NOMO-1 treated with dmso at 0.1 percent for 144 hours (cell line): ENCODE data around the gene CHTF18.
A peak's percentile ranks its signal among the peaks of the same experiment; 100 is the strongest.
"Not testable (repeated sequence)": the region's sequence is repeated elsewhere in the genome, so short reads cannot be mapped to it uniquely, and the experiment has no call there.

Experiments used
- DNase-seq: peaks from one replicate; lab custom pipeline; 2025; ENCODE audit not compliant: unreplicated experiment; lab: John Stamatoyannopoulos, UW

CHTF18 gene

DNA sequence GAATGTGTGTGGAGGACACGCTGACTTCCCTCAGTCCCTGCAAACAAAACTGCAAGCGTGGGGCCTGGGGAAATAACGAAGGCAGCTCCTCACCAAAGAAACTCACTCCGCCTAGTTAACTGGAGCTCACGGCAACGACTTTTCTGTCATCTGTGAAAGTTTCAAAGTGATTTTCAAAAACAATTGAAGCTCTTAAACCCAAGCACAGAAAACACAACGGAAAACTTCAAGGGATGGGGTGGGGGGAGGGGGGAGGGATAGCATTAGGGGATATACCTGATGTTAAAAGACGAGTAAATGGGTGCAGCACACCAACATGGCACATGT lies 15.3 kb downstream of the CHTF18 start:
- DNase-seq = no peak

- DNase-seq = no peak
These were observed 16.0 kb downstream of the CHTF18 start for GRCh38 chr16:804193-805048.

DNA sequence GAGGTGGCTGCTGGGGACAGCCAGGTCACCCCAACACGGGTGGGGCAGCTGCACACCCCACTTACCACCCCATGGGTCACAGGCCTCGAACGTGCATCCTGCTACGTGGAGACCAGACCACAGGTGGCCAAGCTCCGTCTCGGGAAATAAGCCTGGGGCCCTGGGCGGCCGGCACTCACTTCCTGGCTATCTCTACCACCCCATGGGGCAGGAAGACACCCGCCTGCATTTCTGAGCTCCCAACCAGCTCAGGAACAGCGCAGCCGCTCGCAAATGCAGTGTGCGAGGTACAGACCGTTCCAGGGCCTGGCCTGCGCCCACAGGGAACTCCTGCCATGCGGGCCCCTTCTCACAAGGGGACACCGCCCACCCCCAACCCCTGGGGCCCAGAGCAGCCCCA lies 17.1 kb downstream of the CHTF18 start:
- no peak for DNase-seq

GRCh38 chr16:807347-808084 lies 19.1 kb downstream of the CHTF18 start:
- DNase-seq = peak; percentile 90

DNA sequence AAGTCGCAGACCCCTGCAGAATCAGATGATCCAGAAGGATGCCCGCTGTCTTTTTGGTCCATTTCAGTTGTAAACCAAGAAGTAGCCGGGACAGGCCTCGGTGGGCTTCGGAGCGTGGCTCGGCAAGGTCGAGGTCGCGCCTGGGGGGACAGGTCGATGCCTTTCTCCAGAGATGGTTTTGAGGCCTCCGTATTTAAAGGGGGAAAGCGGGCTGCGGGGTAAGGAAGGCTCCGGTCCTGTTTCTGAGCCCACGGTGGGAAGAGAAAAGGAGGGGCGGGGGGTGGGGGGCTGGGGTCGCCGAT lies 19.6 kb downstream of the CHTF18 start:
- no peak for DNase-seq

DNA sequence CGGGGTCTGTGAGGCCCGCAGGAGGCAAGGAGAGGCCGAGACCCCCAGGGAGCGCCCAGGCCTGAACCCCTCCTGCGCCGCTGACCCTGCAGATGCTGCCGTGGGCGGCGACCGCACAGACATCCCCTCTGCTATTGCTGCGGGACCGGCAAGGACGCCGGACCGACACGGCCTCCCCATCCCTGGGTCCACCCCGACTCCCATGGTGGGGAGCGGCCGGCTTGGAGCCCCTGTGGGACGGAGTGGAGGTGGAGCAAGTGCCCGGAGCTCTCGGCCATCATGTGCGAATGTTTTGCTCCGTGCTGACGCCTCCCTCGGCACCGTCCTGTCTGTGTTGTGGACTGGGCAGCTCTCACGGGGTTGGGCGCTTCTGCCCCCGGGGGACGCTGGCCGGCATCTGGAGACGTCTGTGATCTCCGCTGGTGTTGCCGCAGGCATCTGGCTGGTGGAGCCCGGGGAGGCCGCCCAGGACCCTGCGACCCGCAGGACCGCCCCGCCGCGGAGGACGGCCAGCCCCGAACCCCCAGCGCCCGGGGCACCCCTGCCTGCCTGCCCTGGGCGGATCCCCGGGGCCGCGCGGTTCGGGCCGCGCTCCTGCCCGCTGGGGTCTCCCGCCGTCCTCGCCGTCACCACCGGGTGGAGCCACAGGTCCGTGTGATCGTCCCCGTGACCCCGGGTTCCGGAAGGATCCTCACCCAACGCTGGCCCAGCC lies 24.9 kb downstream of the CHTF18 start:
- DNase-seq = peak; percentile 7

- no peak for DNase-seq
These were observed 25.5 kb downstream of the CHTF18 start for GRCh38 chr16:813916-814412.

DNA sequence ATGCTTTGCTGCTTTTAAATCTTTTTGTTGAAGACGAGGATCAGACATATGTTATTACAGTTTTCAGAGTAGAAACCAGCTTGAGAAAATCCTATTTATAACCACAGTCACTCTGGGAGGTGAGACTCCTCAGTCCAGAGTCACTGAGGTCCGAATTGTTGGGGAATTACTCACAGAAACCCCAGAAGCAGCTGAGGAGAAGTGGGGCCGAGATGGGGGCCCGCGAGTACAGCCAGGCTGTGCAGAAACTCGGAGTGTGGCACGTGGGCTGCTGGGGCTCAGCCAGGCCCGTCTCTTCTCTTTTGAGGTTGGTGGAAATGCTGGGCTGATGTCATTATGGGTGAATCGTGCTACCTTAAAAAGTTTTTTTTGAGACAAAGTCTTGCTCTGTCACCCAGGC lies 26.6 kb downstream of the CHTF18 start:
- no peak for DNase-seq

GRCh38 chr16:815861-816260 lies 27.4 kb downstream of the CHTF18 start:
- no peak for DNase-seq

- no peak for DNase-seq
These were observed 28.8 kb downstream of the CHTF18 start for GRCh38 chr16:817001-817906.

GRCh38 chr16:818132-818531 lies 29.7 kb downstream of the CHTF18 start:
- no peak for DNase-seq

DNA sequence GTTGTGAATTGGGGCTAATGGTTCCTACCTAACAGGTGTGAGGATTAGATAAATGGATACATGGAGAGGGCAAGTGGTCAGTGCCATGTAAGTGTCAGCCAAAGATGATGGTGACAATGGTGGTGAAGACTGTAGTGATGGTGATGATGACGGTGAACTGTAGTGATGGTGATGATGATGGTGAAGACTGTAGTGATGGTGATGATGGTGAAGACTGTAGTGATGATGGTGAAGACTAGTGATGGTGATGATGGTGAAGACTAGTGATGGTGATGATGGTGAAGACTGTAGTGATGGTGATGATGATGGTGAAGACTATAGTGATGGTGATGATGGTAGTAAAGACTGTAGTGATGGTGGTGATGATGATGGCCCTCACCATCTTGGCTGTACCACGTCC lies 30.2 kb downstream of the CHTF18 start:
- no peak for DNase-seq

GRCh38 chr16:819336-820043 lies 31.1 kb downstream of the CHTF18 start:
- no peak for DNase-seq

DNA sequence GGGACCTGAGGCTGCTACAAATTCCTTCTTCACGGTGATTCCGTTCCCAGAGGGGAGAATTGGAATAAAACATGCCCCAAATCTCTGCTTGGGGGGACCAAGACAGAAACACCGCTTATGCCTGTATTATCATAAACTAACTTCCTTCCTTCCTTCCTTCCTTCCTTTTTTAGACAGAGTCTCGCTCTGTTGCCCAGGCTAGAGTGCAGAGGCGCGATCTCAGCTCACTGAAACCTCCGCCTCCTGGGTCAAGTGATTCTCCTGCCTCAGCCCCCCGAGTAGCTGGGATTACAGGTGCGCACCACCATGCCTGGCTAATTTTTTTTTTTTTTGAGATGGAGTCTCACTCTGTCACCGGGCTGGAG lies 31.6 kb downstream of the CHTF18 start:
- DNase-seq = not testable (repeated sequence)

DNA sequence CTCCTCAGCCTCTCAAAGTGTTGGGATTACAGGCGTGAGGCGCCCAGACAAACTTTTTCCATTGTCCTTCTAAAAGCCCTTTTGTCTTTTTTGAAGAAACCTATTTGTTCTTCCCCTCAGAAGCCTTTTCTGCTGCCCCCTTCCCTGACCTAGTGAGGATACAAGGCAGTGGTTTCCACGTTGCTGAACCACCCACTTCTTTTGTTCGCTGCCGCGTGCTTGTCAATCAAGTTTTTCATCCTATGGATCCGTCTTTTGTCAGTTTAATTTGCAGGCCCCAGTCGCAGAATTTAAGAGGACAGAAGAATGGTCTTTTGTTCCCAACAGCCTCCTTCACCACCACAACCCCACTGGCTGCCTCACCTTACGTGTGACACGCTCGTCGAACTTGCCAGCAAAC lies 32.3 kb downstream of the CHTF18 start:
- no peak for DNase-seq

DNA sequence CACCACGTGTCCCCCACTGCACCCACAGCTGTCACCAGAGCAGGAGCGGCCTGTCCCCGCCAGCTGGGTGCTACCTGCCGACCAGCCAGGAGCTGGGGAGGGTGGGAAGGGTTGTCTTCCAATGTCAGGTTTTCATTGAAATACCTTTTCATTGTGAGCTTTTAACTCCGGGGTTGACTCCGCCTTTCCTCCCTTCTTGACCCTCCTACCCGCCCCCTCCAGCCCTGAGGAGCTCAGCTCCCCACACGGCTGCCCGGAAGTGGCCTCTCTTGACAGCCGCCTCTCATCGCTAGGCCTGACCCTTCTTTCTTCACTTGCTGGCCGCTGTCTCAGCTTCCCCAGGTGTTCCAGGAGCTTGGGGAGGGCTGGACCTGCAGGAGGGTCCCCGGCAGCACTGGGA lies 33.3 kb downstream of the CHTF18 start:
- no peak for DNase-seq

GRCh38 chr16:822174-822908 lies 33.9 kb downstream of the CHTF18 start:
- no peak for DNase-seq

- no peak for DNase-seq
These were observed 34.5 kb downstream of the CHTF18 start for GRCh38 chr16:822909-823297.

DNA sequence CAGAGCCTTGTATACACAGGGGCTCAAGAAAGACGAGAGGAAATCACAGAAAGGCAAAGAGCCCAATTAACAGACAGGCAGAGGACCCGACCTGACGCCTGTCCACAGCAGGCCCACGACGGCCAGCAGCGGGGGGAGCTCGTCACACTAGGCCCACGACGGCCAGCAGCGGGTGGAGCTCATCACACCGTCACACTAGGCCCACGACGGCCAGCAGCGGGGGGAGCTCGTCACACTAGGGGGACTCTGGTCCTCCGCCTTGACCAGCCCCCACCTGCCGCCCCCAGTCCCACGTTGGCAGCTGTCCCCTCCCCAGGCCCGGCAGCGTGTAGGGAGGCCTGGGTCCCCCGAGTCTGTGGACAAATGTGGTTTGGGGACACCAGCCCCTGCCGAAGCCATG lies 35.8 kb downstream of the CHTF18 start:
- DNase-seq = no peak

DNA sequence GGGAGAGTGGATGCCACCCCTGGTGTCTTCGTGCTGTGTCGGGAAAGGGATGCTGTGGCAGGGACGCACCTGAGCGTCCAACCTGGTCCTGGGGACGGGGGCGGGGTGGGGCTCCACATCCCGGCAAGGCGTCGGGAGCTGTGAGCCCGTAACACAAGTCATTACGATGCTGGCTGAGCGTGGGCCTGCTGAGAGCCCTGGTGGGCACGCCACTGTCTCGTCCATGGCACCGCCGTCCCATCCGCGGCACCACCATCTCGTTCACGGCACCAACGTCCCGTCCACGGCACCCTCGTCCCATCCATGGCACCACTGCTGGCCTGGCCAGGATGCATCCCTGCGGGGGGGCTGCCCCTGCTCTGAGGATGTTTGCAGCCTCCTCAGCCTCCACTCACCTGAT lies 36.2 kb downstream of the CHTF18 start:
- no peak for DNase-seq
